Stimulated activated naive CD4-positive, alpha-beta T cell treated with Interleukin-2 at 50 U/mL for 16 hours (primary cell): ENCODE data around the gene DENND2D.
A peak's percentile ranks its signal among the peaks of the same experiment; 100 is the strongest.

Experiments
- DNase-seq: peaks from one replicate; lab custom pipeline; 2025; lab: John Stamatoyannopoulos, UW

DENND2D gene

GRCh38 chr1:111199881-111200801, at the start of gene DENND2D:
Gene DENND2D, minus strand, starts transcription at chr1:111200646. Its CDS starts 187 bp downstream, at chr1:111200459.
- peak; percentile 62 for DNase-seq

- DNase-seq, result no peak
Measured at GRCh38 chr1:111249960-111250359, 49.5 kb upstream of the DENND2D start.

GRCh38 chr1:111247125-111247838, 46.8 kb upstream of the DENND2D start:
- no peak for DNase-seq

DNA sequence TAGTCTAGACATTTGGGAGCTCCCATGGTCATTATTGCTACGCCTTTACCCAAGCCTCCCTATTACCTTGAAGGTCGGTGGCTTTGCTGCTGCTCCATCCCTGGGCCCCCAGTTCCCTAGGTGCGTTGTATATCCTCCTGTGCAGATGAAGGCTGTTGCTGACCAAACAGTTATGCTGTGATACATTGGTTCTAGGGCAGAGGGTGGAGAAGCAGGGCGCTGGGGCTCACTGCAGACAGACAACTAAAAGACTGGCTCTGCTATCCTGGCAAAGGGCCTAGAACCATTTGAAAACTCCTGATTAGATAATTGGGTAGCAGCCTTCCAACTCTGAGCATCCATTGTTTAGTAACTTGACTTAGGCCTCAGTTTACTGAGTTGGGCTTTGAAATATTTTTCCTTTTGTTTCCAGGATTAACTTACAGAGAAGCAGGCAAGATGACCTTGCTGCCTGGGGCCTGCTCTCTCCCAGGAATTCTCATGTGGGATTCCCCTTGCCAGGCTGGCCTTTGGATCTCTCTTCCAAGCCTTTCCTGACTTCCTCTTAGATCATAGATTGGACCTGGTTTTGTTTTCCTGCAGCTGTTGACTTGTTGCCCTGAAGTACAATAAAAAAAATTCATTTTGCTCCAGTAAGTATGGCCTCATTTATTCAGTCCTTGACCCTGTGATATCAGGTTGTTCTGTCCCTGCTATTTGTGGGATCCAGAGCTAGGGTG, 42.5 kb upstream of the DENND2D start:
- DNase-seq, result no peak

DNA sequence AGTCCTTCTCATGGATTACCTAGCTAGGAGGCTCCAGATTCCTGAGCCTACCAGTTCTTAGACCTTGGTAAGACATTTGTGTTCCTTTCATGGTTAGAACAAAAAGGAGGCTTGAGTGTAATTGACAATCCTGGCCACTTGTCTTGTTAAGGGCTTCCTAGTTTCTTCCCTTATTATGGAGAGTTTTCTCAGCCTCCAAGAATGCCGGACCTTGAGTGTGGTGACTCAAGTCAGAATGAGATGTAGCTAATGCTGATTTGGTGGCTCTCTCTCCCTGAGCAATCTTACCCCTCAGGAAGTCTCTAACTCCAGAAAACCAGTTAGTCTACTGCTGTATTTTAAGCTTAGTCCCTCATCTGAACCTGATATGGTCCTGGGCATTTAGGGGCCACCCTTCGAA, 41.4 kb upstream of the DENND2D start:
- DNase-seq, result no peak

GRCh38 chr1:111238056-111238795, 37.8 kb upstream of the DENND2D start:
- no peak for DNase-seq

DNA sequence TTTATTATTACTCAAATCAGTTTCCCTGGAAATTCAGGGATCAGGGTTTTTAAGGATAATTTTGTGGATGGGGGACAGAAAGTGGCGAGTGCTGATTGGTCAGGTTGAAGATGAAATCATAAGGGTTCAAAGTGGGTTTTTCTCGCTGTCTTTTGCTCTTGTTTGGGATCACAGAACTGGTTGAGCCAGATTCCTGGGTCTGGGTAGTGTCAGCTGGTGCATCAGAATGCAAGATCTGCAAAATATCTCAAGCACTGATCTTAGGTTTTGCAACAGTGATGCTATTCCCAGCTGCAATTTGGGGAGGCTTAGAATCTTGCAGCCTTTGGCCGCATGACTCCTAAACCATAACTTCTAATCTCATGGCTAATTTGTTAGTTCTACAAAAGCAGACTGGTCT, 36.4 kb upstream of the DENND2D start:
- no peak for DNase-seq

- DNase-seq, result no peak
Measured at GRCh38 chr1:111236379-111236778, 35.9 kb upstream of the DENND2D start.

DNA sequence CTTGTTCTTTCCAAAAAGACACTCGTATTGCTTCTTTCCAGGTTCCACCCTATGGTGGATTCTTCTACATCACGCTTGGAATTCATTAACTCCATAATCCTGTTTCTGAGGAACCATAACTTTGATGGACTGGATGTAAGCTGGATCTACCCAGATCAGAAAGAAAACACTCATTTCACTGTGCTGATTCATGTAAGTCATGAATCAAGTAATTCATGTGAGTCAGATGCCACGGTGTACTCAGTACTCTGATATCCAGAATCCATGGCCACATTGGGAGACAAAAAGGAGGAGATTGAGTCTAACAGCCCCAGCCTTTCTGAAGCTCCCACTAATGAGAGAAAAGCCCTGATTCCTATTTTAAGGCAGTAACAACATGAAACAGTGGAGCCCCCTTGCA, 34.4 kb upstream of the DENND2D start:
- DNase-seq, result no peak

DNA sequence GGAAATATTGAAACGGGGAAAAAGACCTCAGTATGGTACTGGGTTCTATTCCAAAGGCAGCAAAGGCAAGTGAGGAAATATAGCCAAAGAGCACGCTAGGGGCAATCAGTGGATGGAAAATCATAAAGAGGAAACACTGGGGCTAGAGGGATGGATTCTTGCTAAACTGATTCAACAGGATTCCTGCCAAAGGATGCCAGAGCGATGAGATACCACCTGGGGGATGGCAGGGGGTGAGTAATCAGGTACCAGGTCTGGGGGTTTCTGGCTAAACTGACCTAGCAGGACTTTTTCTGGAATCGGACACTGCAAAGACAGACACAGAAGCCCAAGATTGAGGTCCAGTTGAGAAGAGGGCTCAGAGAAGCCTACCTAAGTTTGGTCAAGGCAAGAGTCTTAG, 33.8 kb upstream of the DENND2D start:
- DNase-seq, result no peak

- no peak for DNase-seq
Measured at GRCh38 chr1:111232134-111232533, 31.7 kb upstream of the DENND2D start.

DNA sequence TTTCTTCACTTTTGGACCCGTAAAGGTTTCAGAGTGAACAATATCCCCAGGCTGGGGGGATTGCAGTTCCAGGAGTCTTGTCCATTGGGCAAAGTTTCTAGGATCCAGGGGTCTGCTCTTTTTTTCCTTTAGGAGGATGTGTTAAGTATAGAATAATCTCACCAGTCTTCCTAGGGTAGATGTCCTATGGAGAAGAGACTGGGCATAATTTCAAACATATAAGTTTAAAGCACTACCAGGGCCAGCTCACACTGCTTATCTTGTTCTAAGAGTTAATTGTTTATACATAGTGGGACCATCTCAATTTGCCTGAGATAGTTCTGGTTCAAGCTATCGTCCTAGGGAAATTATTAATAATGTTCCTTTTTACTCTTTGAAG, 28.3 kb upstream of the DENND2D start:
- DNase-seq, result no peak

DNA sequence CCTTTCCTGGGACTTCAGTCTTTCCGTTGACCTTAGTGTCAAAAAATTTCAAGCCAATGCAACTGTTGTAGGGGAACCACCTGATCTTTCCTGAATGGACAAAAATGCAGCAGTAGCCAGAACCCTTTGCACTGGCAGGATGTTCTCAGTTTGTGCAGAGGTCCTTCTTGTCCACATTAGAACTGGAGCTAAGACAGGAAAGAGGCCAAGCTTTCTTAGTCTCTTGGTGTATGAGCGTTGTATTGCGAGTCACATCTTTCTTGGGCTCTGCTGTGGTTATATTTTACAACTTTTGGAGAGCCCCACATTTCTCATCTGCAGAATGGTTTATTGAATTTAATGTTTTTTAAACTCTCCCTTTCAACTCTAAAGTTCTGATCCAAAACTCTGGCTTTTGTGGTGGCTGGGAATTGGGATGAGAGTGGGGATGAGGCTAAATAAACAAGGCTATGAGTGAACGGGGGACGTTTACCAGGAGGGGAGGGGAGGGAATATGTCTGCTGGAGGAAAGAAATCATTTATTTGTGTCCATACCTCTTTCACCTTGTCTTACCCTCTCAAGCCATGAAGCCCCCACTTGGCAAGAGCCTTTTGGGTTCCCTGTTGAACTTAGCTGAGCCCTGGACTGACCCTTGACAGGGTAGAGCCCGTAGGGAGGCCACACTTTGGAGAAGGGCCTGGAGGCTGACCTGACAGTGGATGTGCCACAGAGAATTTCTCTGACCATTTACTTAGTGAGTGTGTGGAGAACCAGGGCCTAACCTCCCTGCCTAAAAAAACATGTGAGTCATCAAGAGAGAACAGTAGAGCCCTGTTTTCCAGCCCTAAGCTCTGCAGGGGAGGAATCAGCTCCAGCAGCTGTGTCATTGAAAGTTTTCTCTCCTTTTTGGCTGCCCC, 27.7 kb upstream of the DENND2D start:
- DNase-seq, result no peak

GRCh38 chr1:111227434-111227833, 27.0 kb upstream of the DENND2D start, which contains the start of gene CHI3L2:
Gene CHI3L2, plus strand, starts transcription at chr1:111227713. Its CDS starts 17 bp downstream, at chr1:111227730.
- no peak for DNase-seq

- no peak for DNase-seq
Measured at GRCh38 chr1:111225717-111226400, 25.4 kb upstream of the DENND2D start.

DNA sequence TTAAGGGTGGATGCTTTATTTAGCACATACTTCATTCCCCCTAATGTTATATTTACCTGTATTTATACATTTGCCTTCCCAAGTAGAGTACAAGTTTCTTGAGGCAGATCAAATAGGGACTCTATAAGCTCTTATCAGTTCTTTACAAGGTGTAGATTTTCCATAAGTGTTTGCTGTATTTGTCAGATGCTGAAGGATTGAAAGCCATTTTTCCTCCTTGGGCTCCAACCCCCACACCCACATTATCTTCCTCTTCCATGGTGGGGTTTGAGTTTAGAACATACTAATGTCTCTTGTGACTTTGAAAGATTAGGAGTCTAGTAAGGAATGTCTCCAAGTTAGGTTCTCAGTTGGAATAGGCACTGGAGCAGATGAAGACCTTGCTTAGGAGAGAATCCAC, 24.6 kb upstream of the DENND2D start:
- no peak for DNase-seq

- no peak for DNase-seq
Measured at GRCh38 chr1:111223126-111223685, 22.8 kb upstream of the DENND2D start.

- DNase-seq, result peak; percentile 68
Measured at GRCh38 chr1:111222308-111223125, 22.1 kb upstream of the DENND2D start.
